Hippocampal formation (tissue), 2 donors: Measurements from ENCODE around the gene KPTN.
A peak's percentile ranks its signal among the peaks of the same experiment; 100 is the strongest.

ENCODE experiments used
- DNase-seq, 2 donors: peaks; one replicate each; lab custom pipeline; 2025; lab: John Stamatoyannopoulos, UW

KPTN gene

DNA sequence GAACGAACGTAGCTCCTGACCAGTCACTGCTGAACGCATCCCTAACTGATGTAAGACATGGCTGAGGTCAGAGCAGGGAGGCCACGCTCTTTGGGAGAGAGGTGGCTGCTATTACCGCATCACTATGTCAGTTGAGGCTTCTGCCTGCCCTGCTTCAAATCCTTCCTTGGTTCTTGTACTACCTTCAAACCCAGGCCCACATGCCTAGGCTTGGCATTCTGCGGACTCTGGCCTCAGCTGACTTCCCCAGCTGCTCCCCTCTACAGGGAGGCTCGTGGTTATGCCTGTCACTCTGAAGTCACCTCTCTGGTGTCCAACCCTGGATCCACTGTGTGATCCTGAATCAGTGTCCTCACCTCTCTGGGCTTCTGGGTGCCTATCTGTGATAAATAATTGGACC is 49.9 kb downstream of the KPTN start:
- no peak for DNase-seq

GRCh38 chr19:47433121-47433520 is 50.9 kb downstream of the KPTN start:
- no peak for DNase-seq

GRCh38 chr19:47432499-47432898 is 51.5 kb downstream of the KPTN start:
- DNase-seq = no peak

GRCh38 chr19:47432091-47432490 is 51.9 kb downstream of the KPTN start:
- DNase-seq = no peak

DNA sequence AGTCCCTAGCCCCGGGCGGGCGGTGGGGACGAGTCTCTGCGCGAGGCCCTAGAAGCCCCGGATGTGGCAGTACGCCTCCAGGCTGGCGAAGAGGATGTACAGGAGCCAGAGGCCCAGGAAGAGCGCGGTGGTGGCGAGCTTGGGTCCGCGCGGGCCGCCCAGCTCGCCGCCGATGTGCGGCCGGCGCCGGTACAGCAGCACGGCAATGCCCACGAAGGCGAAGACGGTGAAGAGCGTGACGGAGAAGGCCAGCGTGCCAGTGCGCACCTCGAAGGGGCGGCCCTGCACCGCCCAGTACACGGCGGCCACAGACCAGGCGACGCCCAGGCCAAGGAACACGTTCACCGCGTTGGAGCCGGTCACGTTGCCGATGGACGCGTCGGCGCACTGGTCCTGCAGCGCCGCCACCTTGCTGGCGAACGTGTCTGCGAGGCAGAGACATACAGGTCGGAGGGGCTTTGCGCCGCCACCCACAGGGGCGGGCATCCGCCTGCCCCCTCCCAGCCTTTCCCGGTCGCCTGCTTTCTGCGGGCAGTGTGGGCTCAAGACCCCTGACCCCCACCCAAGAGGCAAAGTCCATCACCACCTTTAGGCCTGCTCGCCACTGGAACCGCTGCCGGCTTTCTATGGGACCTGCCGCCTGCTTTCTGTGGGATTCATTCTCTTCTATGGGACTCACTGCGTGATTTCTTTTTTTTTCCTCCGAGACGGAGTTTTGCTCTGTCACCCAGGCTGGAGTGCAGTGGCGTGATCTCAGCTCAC is 53.8 kb downstream of the KPTN start:
- DNase-seq = no peak

GRCh38 chr19:47429140-47429793 is 54.8 kb downstream of the KPTN start:
- DNase-seq = no peak

GRCh38 chr19:47428177-47428894 is 55.7 kb downstream of the KPTN start:
- DNase-seq = peak; percentile 70 to 72

DNA sequence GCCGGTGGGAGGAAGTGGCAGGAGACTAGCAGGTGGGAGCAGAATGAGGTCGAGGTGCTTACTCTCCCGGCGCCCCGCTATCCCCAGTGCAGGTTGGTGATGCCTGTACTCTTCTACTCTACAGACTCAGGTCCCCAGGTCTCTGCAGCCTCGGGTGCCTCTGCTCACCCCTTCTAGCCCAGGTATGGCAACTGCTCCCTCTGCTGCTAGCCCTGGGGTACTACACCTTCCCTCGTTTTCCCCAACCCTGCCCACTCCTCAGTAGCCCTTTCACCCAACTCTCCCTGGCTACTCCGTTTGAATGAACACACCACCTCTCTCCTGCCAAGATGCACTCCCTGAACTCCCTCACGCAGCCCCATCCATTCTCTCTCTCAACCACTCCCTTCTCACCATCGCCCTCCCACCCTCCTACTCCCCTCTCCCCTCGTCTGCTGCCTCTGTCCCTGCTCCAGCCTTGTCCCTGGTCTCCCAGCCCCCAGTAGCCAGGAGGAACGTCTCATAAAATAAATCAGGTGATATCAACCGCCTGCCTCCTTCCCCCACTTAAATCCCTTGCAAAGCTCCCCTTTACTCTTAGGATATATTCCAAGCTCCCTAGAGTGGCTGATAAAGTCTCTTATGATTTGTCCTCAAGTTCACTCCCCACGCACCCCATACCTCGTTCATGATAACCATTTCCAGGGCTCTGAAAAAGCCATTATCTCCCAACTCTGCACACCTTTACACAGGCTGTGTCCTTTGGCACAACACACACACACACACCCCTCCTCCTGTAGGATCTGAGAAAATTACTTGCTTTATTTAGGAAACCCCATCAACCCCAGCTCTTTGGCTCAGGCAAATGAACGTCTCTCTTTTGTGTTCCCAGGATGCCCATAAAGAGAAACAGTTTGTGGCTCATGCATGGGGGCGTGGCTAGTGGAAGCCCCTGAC is 56.5 kb downstream of the KPTN start:
- peak in 1 of 2 donors; percentile 26 for DNase-seq
